Mesothelial cell of epicardium (in vitro differentiated cells): ENCODE measurements around the gene SPPL2A. TPM values are rescaled to one million over a fixed set of nuclear protein-coding genes. Genes with fewer than 3 reads are reported as not detected.
"Not testable (repeated sequence)": the region's sequence is repeated elsewhere in the genome, so short reads cannot be mapped to it uniquely, and the experiment has no call there.

Experiments used
- DNase-seq, 2 experiments: peaks; one replicate each; pipeline ENCODE4 v3.0.0; 2021; ENCODE audit warnings: low spot score in 2 of 2; ENCODE audit not compliant: unreplicated experiment in 2 of 2
- H3K27ac Mint-ChIP-seq: 2 replicates; pipeline ENCODE4 v1.8.0; 2021; ENCODE audit warnings: mixed read lengths
- H3K27me3 Mint-ChIP-seq: 2 replicates; pipeline ENCODE4 v1.8.0; 2021; ENCODE audit warnings: low read depth, mixed read lengths
- H3K36me3 Mint-ChIP-seq: 2 replicates; pipeline ENCODE4 v1.8.0; 2021; ENCODE audit warnings: mixed read lengths
- H3K4me1 Mint-ChIP-seq: 2 replicates; pipeline ENCODE4 v1.8.0; 2021; ENCODE audit warnings: mixed read lengths
- H3K4me3 Mint-ChIP-seq: 2 replicates; pipeline ENCODE4 v1.8.0; 2021; ENCODE audit warnings: mild to moderate bottlenecking, moderate library complexity, mixed read lengths
- H3K9me3 Mint-ChIP-seq: 2 replicates; pipeline ENCODE4 v1.8.0; 2021; ENCODE audit warnings: mixed read lengths
- CTCF ChIP-seq: fragments of 200-600 bp; sonication (generic); IDR thresholded peaks from one replicate; pipeline ENCODE4 v1.5.0; 2021; ENCODE audit warnings: antibody characterized with exemption; ENCODE audit not compliant: unreplicated experiment
- total RNA-seq: library from RNA; stranded (reverse); gene quantifications from 3 replicates; pipeline ENCODE4 v1.2.1, GENCODE V29; 2021

SPPL2A gene
- total RNA-seq = 53.7 to 58.9 TPM (median 56.4 TPM) in 3 replicates

- H3K36me3 Mint-ChIP-seq = peaks cover 2% of the 10 kb centered on the region
- H3K4me3 Mint-ChIP-seq = peak within 1 kb of the TSS; percentile 89
- H3K27me3 Mint-ChIP-seq = no peaks in the 10 kb centered on the region
- no peak for TF ChIP-seq CTCF
- peaks cover 24% of the 10 kb centered on the region for H3K4me1 Mint-ChIP-seq
- DNase-seq = peak; percentile 52 to 76
- no peaks in the 10 kb centered on the region for H3K9me3 Mint-ChIP-seq
- peak within 1 kb of the TSS; percentile 93 for H3K27ac Mint-ChIP-seq
Measured at GRCh38 chr15:50765195-50765967, at the start of gene SPPL2A. Gene SPPL2A, minus strand, starts transcription at chr15:50765706. Its CDS starts 173 bp downstream, at chr15:50765533.

- H3K36me3 Mint-ChIP-seq = no peaks in the 10 kb centered on the region
- no peak for TF ChIP-seq CTCF
- H3K4me3 Mint-ChIP-seq = no peak overlapping the region
- H3K27me3 Mint-ChIP-seq = no peaks in the 10 kb centered on the region
- H3K4me1 Mint-ChIP-seq = peaks cover 20% of the 10 kb centered on the region
- DNase-seq = no peak
- H3K27ac Mint-ChIP-seq = no peak overlapping the region
- H3K9me3 Mint-ChIP-seq = peaks cover 3% of the 10 kb centered on the region
Measured at GRCh38 chr15:50814634-50815033, 49.1 kb upstream of the SPPL2A start.

- H3K27ac Mint-ChIP-seq = no peak overlapping the region
- H3K4me3 Mint-ChIP-seq = no peak overlapping the region
- H3K9me3 Mint-ChIP-seq = peaks cover 3% of the 10 kb centered on the region
- no peaks in the 10 kb centered on the region for H3K36me3 Mint-ChIP-seq
- no peak for TF ChIP-seq CTCF
- peaks cover 17% of the 10 kb centered on the region for H3K4me1 Mint-ChIP-seq
- DNase-seq = no peak
- H3K27me3 Mint-ChIP-seq = no peaks in the 10 kb centered on the region
Measured at GRCh38 chr15:50813865-50814264, 48.4 kb upstream of the SPPL2A start.

GRCh38 chr15:50813089-50813488 is 47.6 kb upstream of the SPPL2A start:
- TF ChIP-seq CTCF = no peak
- Mint-ChIP-seq H3K4me1 (peaks cover 19% of the 10 kb centered on the region), H3K4me3 (no peak overlapping the region), H3K27ac (no peak overlapping the region), H3K27me3 (no peaks in the 10 kb centered on the region), H3K36me3 (no peaks in the 10 kb centered on the region), H3K9me3 (peaks cover 3% of the 10 kb centered on the region)
- no peak for DNase-seq

GRCh38 chr15:50812181-50812506 is 46.6 kb upstream of the SPPL2A start:
- H3K36me3 Mint-ChIP-seq, H3K9me3 Mint-ChIP-seq, DNase-seq, H3K27ac Mint-ChIP-seq, H3K4me3 Mint-ChIP-seq, H3K27me3 Mint-ChIP-seq: not testable (repeated sequence)
- H3K4me1 Mint-ChIP-seq = peaks cover 15% of the 10 kb centered on the region

GRCh38 chr15:50811461-50812180 is 46.1 kb upstream of the SPPL2A start:
- not testable (repeated sequence) for H3K36me3 Mint-ChIP-seq, H3K9me3 Mint-ChIP-seq, H3K27me3 Mint-ChIP-seq, DNase-seq, H3K4me3 Mint-ChIP-seq, H3K27ac Mint-ChIP-seq
- H3K4me1 Mint-ChIP-seq = peaks cover 15% of the 10 kb centered on the region
